Spinal cord (tissue), 10 donors: ENCODE data around the gene CNR1. TPM values are rescaled to one million over a fixed set of nuclear protein-coding genes. Genes with fewer than 3 reads are reported as not detected.

ENCODE experiments used
- DNase-seq, 6 donors: peaks; one replicate each; pipeline versions ENCODE4 v3.0.0 to v3.0.0-alpha.2; 2013 to 2015; ENCODE audit warnings: low spot score in 6 of 6, low read depth in 4 of 6
- H3K27ac ChIP-seq: one replicate; pipeline ENCODE4 v1.5.1; 2013; ENCODE audit warnings: low read depth, low read length, control low read depth
- H3K27me3 ChIP-seq: one replicate; pipeline ENCODE4 v1.6.1; 2013; ENCODE audit warnings: low read length; ENCODE audit not compliant: control insufficient read depth, insufficient read depth
- H3K36me3 ChIP-seq: one replicate; pipeline ENCODE4 v1.6.1; 2013; ENCODE audit warnings: low read length; ENCODE audit not compliant: control insufficient read depth, insufficient read depth
- H3K4me1 ChIP-seq: one replicate; pipeline ENCODE4 v1.6.1; 2013; ENCODE audit warnings: low read length; ENCODE audit not compliant: control insufficient read depth, insufficient read depth
- H3K4me3 ChIP-seq: one replicate; pipeline ENCODE4 v1.5.1; 2013; ENCODE audit warnings: low read depth, low read length, control low read depth
- H3K9me3 ChIP-seq: one replicate; pipeline ENCODE4 v1.6.1; 2013; ENCODE audit warnings: low read length; ENCODE audit not compliant: control insufficient read depth, insufficient read depth
- WGBS: methylation state at CpG from one replicate; pipeline ENCODE4 v1.1.5; 2013; ENCODE audit warnings: missing lambda C conversion rate; ENCODE audit not compliant: insufficient coverage; 5-methylcytosine and 5-hydroxymethylcytosine counted together
- polyA plus RNA-seq, 2 donors: library from polyadenylated mRNA; unstranded; fragments of 120-200 nt; gene quantifications; one replicate each; pipeline ENCODE4 v1.2.1, GENCODE V29; 2013; ENCODE audit not compliant: insufficient read length in 2 of 2
- total RNA-seq, 2 donors: library from RNA; depleted of rRNA in 1 of 2; stranded (reverse); fragments of 120-200 nt in 1 of 2; fragments of >200 nt in 1 of 2; gene quantifications; one replicate each; pipeline versions ENCODE4 v1.2.3 to v1.2.4, GENCODE V29; 2013 to 2014
- donor health status: healthy.

Gene CNR1
- total and polyA plus RNA-seq, 4 donors = 25.6 to 78.6 (median 61.7) TPM

DNA sequence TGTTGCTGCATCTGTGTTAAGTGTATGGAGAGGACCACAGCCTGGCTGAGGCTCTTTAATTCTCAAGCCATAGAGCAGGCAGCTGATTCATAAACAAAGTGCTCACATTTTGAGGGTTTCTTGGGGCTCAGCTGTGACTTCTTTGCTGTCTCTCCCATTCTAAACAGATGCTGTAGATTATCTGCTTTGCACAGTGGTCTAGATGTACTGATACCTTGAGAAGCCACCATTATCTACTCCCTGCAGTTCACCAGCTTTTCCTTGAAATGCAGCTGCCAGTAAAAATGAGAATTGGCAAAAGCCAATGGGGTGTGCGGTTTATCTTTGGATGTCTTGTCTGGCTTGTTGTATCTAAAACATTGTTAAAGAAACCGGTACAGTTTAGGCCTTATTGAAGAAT, 5.2 kb upstream of the CNR1 start:
- Histone ChIP-seq H3K27me3 (peaks cover 9% of the 10 kb centered on the region), H3K4me3 (no peak overlapping the region), H3K36me3 (no peaks in the 10 kb centered on the region), H3K9me3 (no peaks in the 10 kb centered on the region), H3K4me1 (peaks cover 9% of the 10 kb centered on the region), H3K27ac (no peak overlapping the region)
- DNase-seq = no peak
- WGBS = 84% methylated on average over 2 of the region's 2 CpGs

DNA sequence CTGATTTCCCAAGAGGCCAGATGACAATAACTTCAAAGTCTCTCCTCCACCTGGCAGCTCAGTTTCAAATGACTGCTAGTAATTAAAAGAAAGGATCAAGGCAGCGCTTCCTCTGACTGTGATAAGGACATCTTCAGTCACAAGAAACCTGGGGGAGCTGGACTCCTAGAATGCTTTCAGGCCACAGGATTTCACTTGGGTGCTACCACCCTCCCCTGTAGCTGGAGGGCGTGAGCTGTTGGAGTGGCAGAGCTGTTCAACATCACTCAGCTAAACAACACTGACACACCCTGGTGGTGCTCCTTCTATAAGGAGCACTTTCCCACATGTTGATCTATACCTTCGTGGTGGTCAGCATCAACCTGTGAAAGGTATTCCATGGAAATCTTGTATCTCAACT, 2.2 kb upstream of the CNR1 start:
- no peak overlapping the region for H3K27ac ChIP-seq
- H3K4me3 ChIP-seq = no peak overlapping the region
- no peaks in the 10 kb centered on the region for H3K36me3 ChIP-seq
- H3K27me3 ChIP-seq = peaks cover 14% of the 10 kb centered on the region
- H3K4me1 ChIP-seq = peaks cover 15% of the 10 kb centered on the region
- 100% methylated on average over 1 of the region's 3 CpGs for WGBS
- no peak for DNase-seq
- no peaks in the 10 kb centered on the region for H3K9me3 ChIP-seq

DNA sequence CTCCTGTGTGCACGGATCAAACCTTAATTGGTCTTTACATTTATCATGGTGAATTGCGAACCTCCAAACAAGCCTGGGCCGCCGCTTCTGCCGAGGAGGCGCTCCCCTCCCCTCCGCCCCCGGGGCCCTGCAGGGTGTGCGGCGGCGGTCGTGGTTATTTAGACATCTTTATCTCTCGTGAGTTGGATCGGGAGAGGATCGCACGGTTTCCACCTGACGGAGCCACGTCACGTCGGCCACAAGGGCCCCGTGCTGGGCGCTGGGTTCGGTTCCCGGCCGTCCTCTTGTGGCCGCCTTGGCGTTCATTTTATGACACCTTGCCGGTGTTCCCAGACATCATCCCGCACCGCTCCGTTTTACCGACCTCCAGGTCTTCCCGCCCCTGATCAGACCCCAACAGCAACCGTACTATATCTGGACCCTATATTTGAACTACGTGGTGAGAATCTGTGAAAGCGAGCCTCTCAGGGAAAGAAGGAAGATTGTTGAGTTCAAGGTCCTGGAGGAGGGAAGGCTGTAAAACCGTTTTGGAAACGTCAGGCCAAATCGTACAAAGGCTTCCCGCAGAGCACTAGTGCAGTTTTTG, 1.3 kb upstream of the CNR1 start:
- Histone ChIP-seq H3K4me1 (peaks cover 15% of the 10 kb centered on the region), H3K36me3 (no peaks in the 10 kb centered on the region), H3K9me3 (no peaks in the 10 kb centered on the region), H3K4me3 (peak overlapping the region; percentile 42), H3K27ac (no peak overlapping the region), H3K27me3 (peaks cover 14% of the 10 kb centered on the region)
- 5% methylated on average over 30 of the region's 40 CpGs for WGBS
- DNase-seq = peak in 2 of 6 donors; percentile 52 to 84

DNA sequence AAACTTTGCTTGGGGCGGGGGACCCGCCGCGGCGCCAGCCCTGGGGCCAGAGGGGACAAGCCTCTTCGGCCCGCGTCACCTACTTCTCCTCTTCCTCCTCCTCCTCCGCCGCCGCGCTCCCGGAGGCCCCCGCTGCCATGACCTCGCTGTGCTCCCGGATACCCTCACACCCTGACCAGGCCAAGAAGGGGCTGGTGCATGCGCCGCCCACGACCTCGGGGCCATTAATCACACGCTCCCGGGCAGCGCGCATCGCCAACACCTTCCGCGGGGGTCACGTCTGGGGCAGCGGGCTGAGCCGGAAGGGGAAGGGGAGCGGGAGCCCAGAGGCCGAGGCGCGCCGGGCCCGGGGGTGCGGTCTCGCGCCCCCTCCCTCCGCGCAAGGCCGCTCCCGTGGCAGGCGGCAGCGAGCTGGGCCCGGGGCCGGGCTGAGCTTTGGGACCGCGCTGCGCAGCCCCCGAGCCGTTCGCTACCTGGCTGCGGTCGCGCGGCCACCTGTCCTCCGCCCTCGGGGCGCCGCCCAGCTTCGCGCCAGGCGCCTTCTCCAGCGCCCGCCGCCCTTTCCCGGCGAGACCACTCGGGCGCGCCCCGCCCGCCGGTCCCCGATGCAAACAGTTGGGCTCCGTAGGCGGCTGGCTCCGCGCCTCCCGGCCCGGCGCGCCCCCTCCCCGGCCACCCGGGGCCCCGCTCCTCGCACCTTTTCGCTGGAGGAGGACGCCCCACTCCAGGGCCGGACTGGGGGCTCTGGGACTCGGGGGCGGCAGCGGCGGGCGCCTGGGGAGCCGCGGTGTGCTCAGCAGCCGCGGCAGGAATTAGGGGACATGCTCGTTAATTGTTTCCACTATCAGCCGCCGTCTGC, 575 bp upstream of the CNR1 start:
- H3K36me3 ChIP-seq = no peaks in the 10 kb centered on the region
- peak in 2 of 6 donors; percentile 73 to 83 for DNase-seq
- H3K27ac ChIP-seq = peak overlapping the region; percentile 52
- H3K27me3 ChIP-seq = peaks cover 14% of the 10 kb centered on the region
- H3K4me1 ChIP-seq = peaks cover 15% of the 10 kb centered on the region
- no peaks in the 10 kb centered on the region for H3K9me3 ChIP-seq
- peak overlapping the region; percentile 62 for H3K4me3 ChIP-seq
- WGBS = under 1% methylated on average over 103 of the region's 103 CpGs

DNA sequence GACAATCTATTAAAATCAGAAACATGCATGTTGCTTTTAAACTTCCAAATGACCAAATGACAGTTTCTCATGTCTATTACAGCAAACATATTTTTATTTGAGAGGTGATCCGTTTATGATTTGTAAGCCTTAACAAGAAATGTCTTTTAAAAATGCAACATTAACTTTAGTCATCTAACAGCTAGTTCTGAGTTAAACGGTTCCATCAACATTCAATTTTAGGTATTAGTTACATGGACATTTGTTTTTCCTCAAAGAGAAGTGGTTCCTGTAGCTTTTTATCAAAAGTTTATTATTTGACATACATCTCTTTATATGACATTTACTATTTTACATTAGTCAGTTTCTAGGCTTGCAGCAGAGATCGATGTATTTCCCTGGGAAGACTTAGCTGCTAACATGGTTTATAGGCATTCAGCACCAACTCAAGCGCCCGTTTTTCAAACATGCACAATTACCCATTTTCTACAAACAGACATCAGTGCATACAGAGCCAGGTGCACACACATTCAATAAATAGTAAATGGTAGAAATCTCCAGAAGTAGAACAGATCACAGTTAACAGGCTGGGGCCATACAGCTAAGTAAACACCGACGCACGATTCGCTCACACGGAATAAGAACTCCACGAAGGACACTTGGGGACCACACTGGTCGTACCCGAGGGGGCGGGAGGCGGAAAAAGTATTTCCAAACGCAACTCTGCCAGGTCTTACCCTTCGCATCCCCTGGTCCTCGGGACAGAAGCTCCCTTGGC, 882 bp downstream of the CNR1 start:
- no peaks in the 10 kb centered on the region for H3K9me3 ChIP-seq
- H3K27me3 ChIP-seq = peaks cover 14% of the 10 kb centered on the region
- no peaks in the 10 kb centered on the region for H3K36me3 ChIP-seq
- DNase-seq = peak in 2 of 6 donors; percentile 80 to 86
- H3K4me1 ChIP-seq = peaks cover 15% of the 10 kb centered on the region
- WGBS = 0% methylated on average over 16 of the region's 18 CpGs
- H3K4me3 ChIP-seq = peak overlapping the region; percentile 81
- H3K27ac ChIP-seq = peak overlapping the region; percentile 75

DNA sequence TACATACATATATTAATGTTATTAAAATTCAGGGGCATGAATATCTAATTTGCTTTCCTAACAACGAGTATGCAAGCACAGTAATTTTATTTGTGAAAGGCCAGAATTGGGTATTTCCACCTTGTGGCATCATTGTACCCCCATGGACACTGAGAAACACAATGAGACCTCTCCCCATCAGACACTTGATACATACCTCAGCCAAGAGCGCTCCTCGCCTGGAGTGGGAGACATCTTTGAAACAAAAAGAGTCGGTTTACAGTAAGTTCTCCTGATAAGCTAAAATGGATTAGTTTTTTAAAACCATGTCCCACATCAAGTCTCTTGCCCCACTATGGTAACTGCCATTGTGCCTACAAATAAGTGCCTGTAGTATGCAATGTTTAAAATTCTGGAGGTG, 2.1 kb downstream of the CNR1 start:
- WGBS = no CpG with 5 or more reads among the region's 4 CpGs
- H3K9me3 ChIP-seq = no peaks in the 10 kb centered on the region
- H3K27ac ChIP-seq = no peak overlapping the region
- no peaks in the 10 kb centered on the region for H3K36me3 ChIP-seq
- H3K4me1 ChIP-seq = peaks cover 15% of the 10 kb centered on the region
- peak overlapping the region; percentile 81 for H3K4me3 ChIP-seq
- DNase-seq = peak in 2 of 6 donors; percentile 45 to 68
- peaks cover 14% of the 10 kb centered on the region for H3K27me3 ChIP-seq

DNA sequence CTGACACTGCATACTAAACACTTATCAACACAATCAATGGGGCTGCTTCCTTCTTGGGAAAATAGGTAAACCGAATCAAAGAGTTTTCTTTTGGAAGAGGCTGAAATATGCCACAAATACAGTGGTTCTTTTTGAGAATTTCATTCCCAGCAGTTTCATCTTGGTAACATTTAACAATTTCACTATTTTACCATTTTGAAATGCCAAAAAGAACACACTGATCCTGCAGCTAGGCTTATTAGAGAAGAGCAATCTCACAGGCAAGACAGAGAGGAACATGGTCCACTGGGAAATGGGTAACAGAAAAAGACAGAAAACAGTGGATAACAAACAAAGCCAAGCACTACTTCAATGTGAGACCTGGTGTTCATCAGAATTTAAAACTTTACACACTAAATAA, 2.5 kb downstream of the CNR1 start:
- DNase-seq = peak in 2 of 6 donors; percentile 26 to 71
- Histone ChIP-seq H3K27me3 (peaks cover 14% of the 10 kb centered on the region), H3K4me1 (peaks cover 15% of the 10 kb centered on the region), H3K9me3 (no peaks in the 10 kb centered on the region), H3K36me3 (no peaks in the 10 kb centered on the region), H3K27ac (no peak overlapping the region), H3K4me3 (peak overlapping the region; percentile 81)
- WGBS = no CpG with 5 or more reads among the region's 1 CpG

DNA sequence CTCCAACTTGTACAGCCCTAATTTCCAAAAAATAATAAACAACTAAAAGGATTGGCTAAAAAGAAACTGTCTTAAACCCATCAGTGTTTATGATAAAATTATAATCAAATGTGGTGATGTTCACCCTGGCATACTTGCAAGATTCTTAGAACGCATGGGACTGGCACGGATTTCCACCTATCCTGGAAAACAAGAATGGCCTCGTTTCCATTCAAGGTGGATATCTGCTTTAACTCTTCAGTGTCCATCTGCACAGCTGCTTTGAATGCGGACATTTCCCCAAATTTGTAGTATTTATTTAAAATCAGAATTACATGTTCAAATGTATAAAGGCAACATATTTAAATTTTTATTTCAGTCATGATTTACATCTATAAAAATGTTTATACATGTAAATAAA, 4.2 kb downstream of the CNR1 start:
- no peaks in the 10 kb centered on the region for H3K9me3 ChIP-seq
- 36% methylated on average over 3 of the region's 4 CpGs for WGBS
- peaks cover 9% of the 10 kb centered on the region for H3K4me1 ChIP-seq
- no peaks in the 10 kb centered on the region for H3K36me3 ChIP-seq
- DNase-seq = peak in 1 of 6 donors; percentile 56
- no peak overlapping the region for H3K4me3 ChIP-seq
- H3K27me3 ChIP-seq = peaks cover 8% of the 10 kb centered on the region
- H3K27ac ChIP-seq = no peak overlapping the region

DNA sequence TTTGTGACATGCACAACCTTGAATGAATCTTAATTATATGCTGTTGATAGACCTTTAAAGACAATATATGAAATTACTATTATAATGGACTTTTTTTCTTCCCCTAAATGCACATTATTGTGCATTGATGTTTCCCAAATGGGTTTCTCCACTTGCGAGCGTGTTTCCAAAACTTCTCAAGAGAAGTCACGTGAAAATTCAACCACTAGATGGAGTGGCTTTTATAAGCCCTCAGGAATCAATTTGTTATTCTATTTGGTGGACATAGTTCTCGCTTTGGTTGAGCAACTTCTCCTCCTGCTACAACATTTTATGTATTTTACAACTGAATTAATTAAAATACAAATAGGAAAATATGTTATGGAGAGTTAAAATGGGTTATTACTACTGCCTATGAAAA, 9.0 kb downstream of the CNR1 start:
- no peaks in the 10 kb centered on the region for H3K4me1 ChIP-seq
- H3K9me3 ChIP-seq = no peaks in the 10 kb centered on the region
- no peak overlapping the region for H3K4me3 ChIP-seq
- no peak overlapping the region for H3K27ac ChIP-seq
- no peaks in the 10 kb centered on the region for H3K36me3 ChIP-seq
- DNase-seq = no peak
- H3K27me3 ChIP-seq = no peaks in the 10 kb centered on the region
- no CpG with 5 or more reads among the region's 4 CpGs for WGBS
